ENCODE results near the gene KIF12. TPM values are rescaled to one million over a fixed set of nuclear protein-coding genes. Genes with fewer than 3 reads are reported as not detected.

The KIF12 gene
- total and polyA plus RNA-seq, 2 donors (not counting 1 experiment from before 2014, with no cell fraction given): not detected

DNA sequence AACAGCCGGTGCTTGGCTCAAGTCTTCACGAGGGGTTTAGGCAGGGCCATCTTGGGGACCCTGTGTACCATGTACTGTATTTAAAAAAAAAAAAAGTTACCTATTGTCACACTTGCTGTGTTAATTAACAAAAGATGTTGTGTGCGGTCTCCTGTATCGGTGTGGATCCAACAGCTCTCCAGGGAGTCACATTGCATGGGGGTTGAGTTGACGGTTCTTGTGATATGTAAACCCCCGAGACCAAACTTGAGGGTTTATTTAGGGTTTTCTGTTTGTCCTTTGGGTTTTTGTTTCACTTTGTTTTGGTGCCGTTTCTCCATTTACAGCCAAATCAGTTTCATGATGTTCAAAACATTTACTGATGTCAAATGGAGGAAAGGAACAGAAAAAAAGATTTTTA, 43.2 kb downstream of the KIF12 start:
- Histone ChIP-seq H3K27ac (ENCODE audit: insufficient read depth, low read length) (no peak overlapping the region), H3K9me3 (ENCODE audit: control insufficient read depth, insufficient read depth, low read depth, low read length) (no peaks in the 10 kb centered on the region), H3K9ac (ENCODE audit: insufficient read depth, low read length) (no peak overlapping the region), H3K4me2 (ENCODE audit: extremely low read depth, insufficient read depth, low read length) (no peak overlapping the region), H3K4me3 (replicated peaks in 1 of 4; ENCODE audit: control extremely low read depth in 1 of 4, insufficient read depth in 1 of 4, low read depth in 3 of 4, low read length in 4 of 4) (no peak overlapping the region), H3K79me2 (ENCODE audit: control insufficient read depth, insufficient read depth, low read length) (no peaks in the 10 kb centered on the region), H4K20me1 (ENCODE audit: control insufficient read depth, extremely low read depth, insufficient read depth, low read length) (no peaks in the 10 kb centered on the region), H2AFZ (ENCODE audit: low read length) (no peak overlapping the region), H3K27me3 (ENCODE audit: control insufficient read depth, insufficient read depth, low read length) (no peaks in the 10 kb centered on the region), H3K4me1 (ENCODE audit: control insufficient read depth, extremely low read depth, insufficient read depth, low read length) (no peaks in the 10 kb centered on the region), H3K36me3 (ENCODE audit: control insufficient read depth, insufficient read depth, low read length) (peaks cover 8% of the 10 kb centered on the region)
- DNase-seq (ENCODE audit: low read depth in 2 of 2): no peak
- TF ChIP-seq, protein P1, sequence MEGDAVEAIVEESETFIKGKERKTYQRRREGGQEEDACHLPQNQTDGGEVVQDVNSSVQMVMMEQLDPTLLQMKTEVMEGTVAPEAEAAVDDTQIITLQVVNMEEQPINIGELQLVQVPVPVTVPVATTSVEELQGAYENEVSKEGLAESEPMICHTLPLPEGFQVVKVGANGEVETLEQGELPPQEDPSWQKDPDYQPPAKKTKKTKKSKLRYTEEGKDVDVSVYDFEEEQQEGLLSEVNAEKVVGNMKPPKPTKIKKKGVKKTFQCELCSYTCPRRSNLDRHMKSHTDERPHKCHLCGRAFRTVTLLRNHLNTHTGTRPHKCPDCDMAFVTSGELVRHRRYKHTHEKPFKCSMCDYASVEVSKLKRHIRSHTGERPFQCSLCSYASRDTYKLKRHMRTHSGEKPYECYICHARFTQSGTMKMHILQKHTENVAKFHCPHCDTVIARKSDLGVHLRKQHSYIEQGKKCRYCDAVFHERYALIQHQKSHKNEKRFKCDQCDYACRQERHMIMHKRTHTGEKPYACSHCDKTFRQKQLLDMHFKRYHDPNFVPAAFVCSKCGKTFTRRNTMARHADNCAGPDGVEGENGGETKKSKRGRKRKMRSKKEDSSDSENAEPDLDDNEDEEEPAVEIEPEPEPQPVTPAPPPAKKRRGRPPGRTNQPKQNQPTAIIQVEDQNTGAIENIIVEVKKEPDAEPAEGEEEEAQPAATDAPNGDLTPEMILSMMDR (conservative IDR thresholded peaks at IDR 0.05 in 1 of 2, IDR thresholded peaks at IDR 0.05 in 1 of 2; ENCODE audit: low read depth in 1 of 2, low read length in 2 of 2): no peak
- TF ChIP-seq EZH2 (IDR thresholded peaks at IDR 0.05; ENCODE audit: low read length, missing control alignments): no peak

DNA sequence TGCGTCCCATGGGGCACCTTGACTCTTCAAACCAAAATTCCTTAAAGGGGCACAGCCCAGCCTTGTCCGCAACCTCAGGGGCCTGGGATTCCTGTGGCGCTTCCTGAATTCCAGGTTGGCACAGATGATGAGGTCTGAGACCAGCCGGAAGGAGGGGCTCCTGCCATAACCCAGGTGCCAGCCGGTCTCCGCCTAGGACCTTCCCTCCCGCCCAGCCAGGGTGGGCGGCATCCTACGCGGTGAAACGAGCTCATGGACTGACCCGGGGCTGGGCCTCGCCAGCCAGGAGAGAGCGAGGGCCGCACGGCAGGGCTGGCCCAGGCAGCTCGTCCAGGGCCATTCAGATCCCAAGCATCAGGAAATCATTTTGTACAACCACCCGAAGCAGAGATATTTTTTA, 44.0 kb downstream of the KIF12 start:
- Histone ChIP-seq H3K4me1 (ENCODE audit: control insufficient read depth, extremely low read depth, insufficient read depth, low read length) (no peaks in the 10 kb centered on the region), H3K36me3 (ENCODE audit: control insufficient read depth, insufficient read depth, low read length) (peaks cover 10% of the 10 kb centered on the region), H3K27me3 (ENCODE audit: control insufficient read depth, insufficient read depth, low read length) (no peaks in the 10 kb centered on the region), H3K9me3 (ENCODE audit: control insufficient read depth, insufficient read depth, low read depth, low read length) (no peaks in the 10 kb centered on the region), H4K20me1 (ENCODE audit: control insufficient read depth, extremely low read depth, insufficient read depth, low read length) (no peaks in the 10 kb centered on the region), H3K4me2 (ENCODE audit: extremely low read depth, insufficient read depth, low read length) (no peak overlapping the region), H2AFZ (ENCODE audit: low read length) (no peak overlapping the region), H3K4me3 (replicated peaks in 1 of 4; ENCODE audit: control extremely low read depth in 1 of 4, insufficient read depth in 1 of 4, low read depth in 3 of 4, low read length in 4 of 4) (no peak overlapping the region), H3K79me2 (ENCODE audit: control insufficient read depth, insufficient read depth, low read length) (no peaks in the 10 kb centered on the region), H3K27ac (ENCODE audit: insufficient read depth, low read length) (no peak overlapping the region), H3K9ac (ENCODE audit: insufficient read depth, low read length) (no peak overlapping the region)
- TF ChIP-seq EZH2 (IDR thresholded peaks at IDR 0.05; ENCODE audit: low read length, missing control alignments): no peak
- TF ChIP-seq, protein P1 (conservative IDR thresholded peaks at IDR 0.05 in 1 of 2, IDR thresholded peaks at IDR 0.05 in 1 of 2; ENCODE audit: low read depth in 1 of 2, low read length in 2 of 2): no peak
- DNase-seq (ENCODE audit: low read depth in 2 of 2): no peak

DNA sequence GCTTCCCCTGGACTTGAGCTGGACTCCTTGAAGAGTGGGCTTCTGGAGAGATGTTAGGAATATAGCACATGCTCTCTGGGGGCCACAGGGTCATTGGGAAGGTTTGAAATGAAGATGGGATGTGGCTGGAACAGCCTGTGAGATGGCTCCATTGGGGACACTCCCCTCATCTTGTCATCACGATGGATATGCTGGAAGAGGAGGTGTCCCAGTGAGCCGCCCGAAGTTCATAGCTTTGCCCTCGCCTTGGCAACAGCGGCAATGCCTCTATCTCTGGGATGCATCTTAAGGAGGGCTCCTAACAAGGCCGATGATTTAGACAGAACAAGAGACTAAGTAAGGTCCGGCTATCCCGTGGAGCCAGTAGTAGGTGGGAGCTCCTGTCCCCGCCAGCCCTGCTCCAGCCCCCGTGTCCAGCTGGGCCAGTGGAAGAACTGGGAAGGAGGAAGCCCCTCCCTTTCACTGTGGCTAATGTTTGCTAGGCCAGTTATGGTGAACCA, 44.9 kb downstream of the KIF12 start:
- no peak for TF ChIP-seq EZH2 (IDR thresholded peaks at IDR 0.05; ENCODE audit: low read length, missing control alignments)
- TF ChIP-seq, protein P1 (conservative IDR thresholded peaks at IDR 0.05 in 1 of 2, IDR thresholded peaks at IDR 0.05 in 1 of 2; ENCODE audit: low read depth in 1 of 2, low read length in 2 of 2): no peak
- no peaks in the 10 kb centered on the region for H3K9me3 ChIP-seq (ENCODE audit: control insufficient read depth, insufficient read depth, low read depth, low read length)
- no peak overlapping the region for H3K4me3 ChIP-seq (replicated peaks in 1 of 4; ENCODE audit: control extremely low read depth in 1 of 4, insufficient read depth in 1 of 4, low read depth in 3 of 4, low read length in 4 of 4)
- no peaks in the 10 kb centered on the region for H3K4me1 ChIP-seq (ENCODE audit: control insufficient read depth, extremely low read depth, insufficient read depth, low read length)
- H3K36me3 ChIP-seq (ENCODE audit: control insufficient read depth, insufficient read depth, low read length): peaks cover 16% of the 10 kb centered on the region
- no peaks in the 10 kb centered on the region for H3K27me3 ChIP-seq (ENCODE audit: control insufficient read depth, insufficient read depth, low read length)
- no peaks in the 10 kb centered on the region for H4K20me1 ChIP-seq (ENCODE audit: control insufficient read depth, extremely low read depth, insufficient read depth, low read length)
- H3K9ac ChIP-seq (ENCODE audit: insufficient read depth, low read length): no peak overlapping the region
- no peak for DNase-seq (ENCODE audit: low read depth in 2 of 2)
- H2AFZ ChIP-seq (ENCODE audit: low read length): no peak overlapping the region
- H3K79me2 ChIP-seq (ENCODE audit: control insufficient read depth, insufficient read depth, low read length): no peaks in the 10 kb centered on the region
- no peak overlapping the region for H3K27ac ChIP-seq (ENCODE audit: insufficient read depth, low read length)
- H3K4me2 ChIP-seq (ENCODE audit: extremely low read depth, insufficient read depth, low read length): no peak overlapping the region

Data from fibroblast of lung (primary cell).